Pancreas (tissue), 10 donors: ENCODE measurements around the gene BAG5. TPM values are rescaled to one million over a fixed set of nuclear protein-coding genes. Genes with fewer than 3 reads are reported as not detected.

Source experiments
- ATAC-seq, 4 donors: fragments of 200-7000 bp; cut with Tn5 transposase; one replicate each; pipeline versions ENCODE4 v1.8.0 to v1.9.1; 2020; ENCODE audit warnings: mild to moderate bottlenecking in 4 of 4, moderate library complexity in 4 of 4
- DNase-seq, 6 donors: peaks; one replicate each; pipeline ENCODE4 v3.0.0-alpha.2; 2020
- FAIRE-seq: peaks from 2 replicates; lab custom pipeline; 2012; peaks lifted over from hg19 to GRCh38; lab: Jason Lieb, UNC
- H3K27ac ChIP-seq, 4 donors: fragments of 200-600 bp; sonication (generic); 1 replicate in 3 of 4; 2 replicates in 1 of 4; pipeline versions ENCODE4 v1.5.0 to v1.8.0; 2020
- H3K27me3 ChIP-seq, 4 donors: fragments of 200-600 bp; one replicate each; pipeline ENCODE4 v1.8.0; 2021
- H3K36me3 ChIP-seq, 3 donors: fragments of 200-600 bp; sonication (generic) in 1 of 3; one replicate each; pipeline versions ENCODE4 v1.5.0 to v1.8.0; 2020 to 2021
- H3K4me1 ChIP-seq, 3 donors: fragments of 200-600 bp; one replicate each; pipeline ENCODE4 v1.8.0; 2021
- H3K4me3 ChIP-seq, 4 donors: fragments of 200-600 bp; sonication (generic) in 2 of 4; one replicate each; pipeline versions ENCODE4 v1.5.0 to v1.8.0; 2020 to 2021
- H3K9me3 ChIP-seq, 4 donors: fragments of 200-600 bp; one replicate each; pipeline ENCODE4 v1.8.0; 2021
- WGBS, 2 donors: extraction: QIAGEN DNeasy Blood & Tissue Kit; methylation state at CpG; one replicate each; pipeline ENCODE4 v1.1.7; 2013; 5-methylcytosine and 5-hydroxymethylcytosine counted together
- intact Hi-C, 3 donors: fragments of 100-400 bp; cut with DNase I; formaldehyde crosslinking; loops; one replicate each; pipeline versions ENCODE4 v1.11.1 to v1.14.2; 2022
- polyA plus RNA-seq, 2 donors: library from polyadenylated mRNA; stranded (reverse); fragments of 200-250 nt; gene quantifications; one replicate each; pipeline ENCODE4 v1.2.3, GENCODE V29; 2013
- total RNA-seq, 6 donors: library from RNA; stranded (reverse); fragmentation: NEBNext Ultra II Directional in 4 of 6; extraction: Animal tissue kit (Norgen Biotek cat#: 25700) in 4 of 6; gene quantifications; one replicate each; pipeline versions ENCODE4 v1.2.1 to v1.2.4, GENCODE V29; 2021 to 2023
- TF ChIP-seq, protein P1 (sequence below), 4 donors: fragments of 200-600 bp; sonication (generic) in 3 of 4; IDR thresholded peaks; one replicate each; pipeline versions ENCODE4 v1.5.0 to v1.8.0; 2021; ENCODE audit warnings: antibody characterized with exemption in 4 of 4
- donor health status: healthy with polysubstance abuse.
- donor health status: DM: no; HTN: no; CAD: no; lungs with moderate emphysema.
- donor health status: DM: no; HTN: no; CAD: no.
- donor health status: control.
- donor health status: control.
- donor health status: Bipolar disorder and iron deficiency.
- donor health status: DM: yes; HTN: yes; CAD: no.
- donor health status: DM: no; HTN: no; CAD: no.
- donor health status: DM: no; HTN: no; CAD: no.
- donor health status: DM: yes; HTN: yes; CAD: no.

Gene BAG5
- total and polyA plus RNA-seq, 8 donors, result 3.6 to 13.4 (median 8.8) TPM

DNA sequence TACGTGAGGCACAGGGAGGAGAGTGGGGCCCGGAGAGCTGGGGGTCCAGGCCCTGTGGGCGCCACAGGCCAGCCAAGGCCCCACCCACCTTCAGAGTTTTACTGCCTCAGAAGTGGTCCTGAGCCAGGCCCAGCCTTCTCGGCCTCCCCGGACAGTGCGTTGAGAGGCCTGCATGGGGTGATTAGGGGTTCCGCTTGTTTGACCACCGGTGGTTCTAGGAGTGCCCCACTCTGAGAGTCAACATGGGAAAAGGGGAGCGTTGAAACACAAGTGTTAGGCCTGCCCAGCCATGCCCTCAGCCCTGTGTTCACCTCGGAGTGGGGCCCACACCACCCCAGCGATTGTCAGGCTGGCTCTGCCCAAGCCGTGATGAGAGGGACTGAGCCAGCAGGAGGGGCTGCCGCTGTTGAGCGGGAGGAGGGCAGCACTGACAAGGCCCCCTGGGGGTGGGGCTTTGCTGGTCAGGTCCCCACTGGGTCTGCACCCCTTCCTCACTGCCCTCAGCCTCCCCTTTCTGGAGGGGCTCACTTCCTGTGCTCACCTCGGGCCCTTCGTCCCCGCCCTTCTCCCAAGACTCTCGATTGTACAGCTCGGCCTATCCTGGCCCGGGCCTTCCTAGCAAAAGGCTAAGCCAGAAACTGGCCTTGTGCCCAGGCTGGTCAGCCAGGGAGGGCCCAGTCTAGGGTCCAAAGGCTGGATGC, 44.6 kb downstream of the BAG5 start:
- Histone ChIP-seq H3K27me3 (no peaks in the 10 kb centered on the region), H3K4me3 (no peak overlapping the region), H3K4me1 (peaks cover 0 to 10% (median 4%) of the 10 kb centered on the region in 3 donors), H3K27ac (no peak overlapping the region), H3K9me3 (no peaks in the 10 kb centered on the region), H3K36me3 (no peaks in the 10 kb centered on the region)
- FAIRE-seq (no peak), DNase-seq (peak in 3 of 6 donors; percentile 51 to 83 (median 68)), ATAC-seq (no peak)
- intact Hi-C loops, result loop anchor here in 2 of 3 donors (2.0 to 5.0 kb wide), 2 partner anchors 29 to 34 kb away; no protein-coding TSS in a partner anchor
- TF ChIP-seq, protein P1, sequence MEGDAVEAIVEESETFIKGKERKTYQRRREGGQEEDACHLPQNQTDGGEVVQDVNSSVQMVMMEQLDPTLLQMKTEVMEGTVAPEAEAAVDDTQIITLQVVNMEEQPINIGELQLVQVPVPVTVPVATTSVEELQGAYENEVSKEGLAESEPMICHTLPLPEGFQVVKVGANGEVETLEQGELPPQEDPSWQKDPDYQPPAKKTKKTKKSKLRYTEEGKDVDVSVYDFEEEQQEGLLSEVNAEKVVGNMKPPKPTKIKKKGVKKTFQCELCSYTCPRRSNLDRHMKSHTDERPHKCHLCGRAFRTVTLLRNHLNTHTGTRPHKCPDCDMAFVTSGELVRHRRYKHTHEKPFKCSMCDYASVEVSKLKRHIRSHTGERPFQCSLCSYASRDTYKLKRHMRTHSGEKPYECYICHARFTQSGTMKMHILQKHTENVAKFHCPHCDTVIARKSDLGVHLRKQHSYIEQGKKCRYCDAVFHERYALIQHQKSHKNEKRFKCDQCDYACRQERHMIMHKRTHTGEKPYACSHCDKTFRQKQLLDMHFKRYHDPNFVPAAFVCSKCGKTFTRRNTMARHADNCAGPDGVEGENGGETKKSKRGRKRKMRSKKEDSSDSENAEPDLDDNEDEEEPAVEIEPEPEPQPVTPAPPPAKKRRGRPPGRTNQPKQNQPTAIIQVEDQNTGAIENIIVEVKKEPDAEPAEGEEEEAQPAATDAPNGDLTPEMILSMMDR (IDR thresholded peaks at IDR 0.05), result no peak
- 30 to 38% methylated on average over 17 to 20 of the region's 20 CpGs for WGBS, 2 donors

DNA sequence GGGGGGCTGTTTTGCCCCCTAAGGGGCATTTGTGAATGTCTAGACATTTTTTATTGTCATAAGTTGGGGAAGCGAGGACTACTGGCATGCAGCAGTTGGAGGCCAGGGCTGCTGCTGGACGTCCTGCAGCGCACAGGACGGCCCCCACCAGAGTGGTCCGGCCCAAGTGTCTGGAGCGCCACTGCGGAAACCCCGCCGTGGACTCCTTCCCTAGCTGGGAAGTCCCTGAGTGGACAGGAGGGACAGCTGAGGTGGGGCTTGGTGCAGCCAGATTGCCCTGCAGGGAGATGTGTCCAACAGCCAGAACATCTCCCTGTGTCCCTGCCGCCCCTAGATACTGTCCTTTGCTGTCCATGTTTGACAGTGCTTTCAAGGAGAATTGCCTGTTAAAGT, 45.3 kb downstream of the BAG5 start:
- no peak overlapping the region for H3K27ac ChIP-seq
- TF ChIP-seq, protein P1 (IDR thresholded peaks at IDR 0.05), result no peak
- ATAC-seq (no peak), FAIRE-seq (no peak), DNase-seq (peak in 3 of 6 donors; percentile 24 to 56 (median 49))
- no peaks in the 10 kb centered on the region for H3K9me3 ChIP-seq
- intact Hi-C loops, result loop anchor here in 1 of 3 donors (5.0 kb wide), 1 partner anchor 35 kb away; no protein-coding TSS in a partner anchor
- H3K36me3 ChIP-seq, result no peaks in the 10 kb centered on the region
- no peaks in the 10 kb centered on the region for H3K27me3 ChIP-seq
- no peak overlapping the region for H3K4me3 ChIP-seq
- H3K4me1 ChIP-seq, result peaks cover 4 to 10% (median 4%) of the 10 kb centered on the region in 3 donors
- WGBS, 2 donors, result 72 to 80% methylated on average over 10 of the region's 10 CpGs

DNA sequence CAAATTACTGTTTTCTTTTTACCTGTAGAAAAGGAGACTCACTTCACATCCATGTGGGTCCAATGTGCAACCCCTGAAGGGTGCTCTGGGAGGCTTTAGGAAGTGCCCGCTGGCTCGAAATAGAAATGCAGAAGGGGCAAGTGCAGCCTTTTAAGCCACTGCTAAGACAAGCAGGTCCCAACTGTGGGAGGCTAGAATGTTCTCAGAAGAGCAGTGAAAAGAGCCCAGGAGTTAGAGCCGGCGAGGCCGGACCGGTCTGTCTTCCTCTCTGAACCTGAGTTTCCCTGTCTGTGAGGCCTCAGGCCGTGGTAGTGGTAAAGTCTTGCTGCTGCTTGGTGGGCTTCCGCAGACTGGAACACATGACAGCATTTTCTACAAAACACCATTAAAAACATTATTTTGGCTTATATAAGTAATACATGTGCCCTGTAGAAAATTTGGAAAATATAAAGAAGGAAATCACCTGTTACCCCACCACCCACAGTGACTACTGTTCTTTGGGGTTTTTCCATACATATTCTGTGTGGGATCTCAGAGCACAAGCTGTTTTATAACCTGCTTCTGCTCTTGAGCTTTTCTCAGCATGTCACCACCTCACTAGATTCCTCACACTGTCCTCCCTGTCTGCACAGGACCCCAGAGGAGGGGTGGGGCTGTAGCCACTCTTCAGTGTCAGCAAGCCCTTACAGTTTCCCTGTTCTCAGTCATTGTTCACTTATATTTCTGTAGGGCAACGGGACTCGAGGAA, 45.9 kb downstream of the BAG5 start:
- H3K36me3 ChIP-seq, result no peaks in the 10 kb centered on the region
- no peaks in the 10 kb centered on the region for H3K9me3 ChIP-seq
- no peaks in the 10 kb centered on the region for H3K27me3 ChIP-seq
- intact Hi-C loops, result loop anchor here in 1 of 3 donors (5.0 kb wide), 1 partner anchor 36 kb away; no protein-coding TSS in a partner anchor
- FAIRE-seq, result no peak
- no peak overlapping the region for H3K27ac ChIP-seq
- 70 to 80% methylated on average over 10 of the region's 10 CpGs for WGBS, 2 donors
- TF ChIP-seq, protein P1 (IDR thresholded peaks at IDR 0.05), result no peak
- H3K4me3 ChIP-seq, result no peak overlapping the region
- peak in 2 of 6 donors; percentile 26 to 49 for DNase-seq
- ATAC-seq, result no peak
- peaks cover 4% of the 10 kb centered on the region in 3 donors for H3K4me1 ChIP-seq

DNA sequence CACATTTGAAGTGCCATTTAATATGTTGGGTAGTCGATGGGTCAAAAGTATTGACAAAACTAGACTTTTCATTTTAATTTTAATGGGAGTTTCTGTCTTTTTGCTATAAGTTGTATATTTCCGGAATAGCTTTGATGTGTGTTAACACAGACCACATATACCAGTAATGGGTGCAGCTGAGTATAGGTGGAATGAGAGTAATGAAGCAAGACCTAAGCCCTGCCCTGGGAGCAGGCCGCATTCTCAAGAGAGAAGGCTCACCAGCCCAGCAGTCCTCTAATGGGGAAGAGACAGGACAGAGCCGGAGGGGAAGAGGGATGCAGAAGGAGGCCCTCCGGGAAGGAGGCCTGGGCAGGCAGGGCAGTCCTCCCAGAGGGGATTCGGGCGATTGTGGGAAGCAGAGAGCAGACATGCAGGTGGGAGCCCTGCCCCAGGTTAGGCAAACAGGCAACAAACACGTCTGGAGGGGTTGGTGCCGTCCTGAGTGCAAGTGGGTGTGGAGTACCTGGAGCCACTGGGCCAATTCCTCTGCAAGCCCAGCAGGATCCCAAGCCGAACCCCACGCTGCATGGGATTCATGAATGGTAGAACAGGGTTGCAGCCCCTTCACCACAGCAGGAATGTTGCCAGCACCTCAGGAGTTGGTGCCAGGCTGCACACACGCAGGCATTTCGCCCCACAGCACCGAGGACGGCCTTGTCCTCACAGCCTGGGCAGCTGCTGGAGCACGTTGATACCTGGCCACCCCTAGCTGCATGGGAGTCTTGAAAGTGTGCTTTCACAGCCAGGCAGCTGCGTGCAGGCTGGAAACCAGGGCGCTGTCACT, 47.6 kb downstream of the BAG5 start:
- ATAC-seq (no peak), FAIRE-seq (no peak), DNase-seq (peak in 3 of 6 donors; percentile 31 to 63 (median 43))
- WGBS, 2 donors, result 72 to 77% methylated on average over 18 of the region's 18 CpGs
- Histone ChIP-seq H3K9me3 (no peaks in the 10 kb centered on the region), H3K36me3 (no peaks in the 10 kb centered on the region), H3K4me1 (peaks cover 4% of the 10 kb centered on the region in 3 donors), H3K27ac (no peak overlapping the region), H3K27me3 (no peaks in the 10 kb centered on the region), H3K4me3 (no peak overlapping the region)
- intact Hi-C loops, result loop anchor here in 1 of 3 donors (5.0 kb wide), 1 partner anchor 37 kb away; no protein-coding TSS in a partner anchor
- TF ChIP-seq, protein P1 (IDR thresholded peaks at IDR 0.05), result no peak
